PC-9 (cell line): ENCODE data around the gene MALRD1. TPM values are rescaled to one million over a fixed set of nuclear protein-coding genes. Genes with fewer than 3 reads are reported as not detected.

Source experiments
- BruUV-seq: library from RNA; stranded (reverse); fragments of 400-500 nt; replicated peaks from 2 replicates; lab custom pipeline; 2021; lab: Mats Ljungman, UMichigan
- CTCF ChIA-PET: fragments of 300-600 bp; sonication (Branson Sonifier 250); formaldehyde crosslinking; loops from one replicate; lab custom pipeline; 2022; ENCODE audit warnings: antibody characterized with exemption; lab: Charles Lee
- POLR2A ChIA-PET: fragments of 300-600 bp; sonication (Branson Sonifier 250); formaldehyde crosslinking; loops from one replicate; lab custom pipeline; 2022; ENCODE audit warnings: antibody characterized with exemption; ENCODE audit not compliant: unreplicated experiment; lab: Charles Lee
- DNase-seq, 2 experiments: peaks; one replicate each; pipeline versions ENCODE4 v3.0.0 to v3.0.0-alpha.2; 2015 to 2022; ENCODE audit warnings: mixed read lengths in 1 of 2
- H2AFZ ChIP-seq: fragments of 200-600 bp; sonication (generic); 2 replicates; pipeline ENCODE4 v1.8.1; 2017; ENCODE audit warnings: antibody characterized with exemption
- H3F3A ChIP-seq: fragments of 200-600 bp; sonication (generic); 2 replicates; pipeline ENCODE4 v1.8.1; 2017; ENCODE audit warnings: antibody characterized with exemption, mild to moderate bottlenecking, low read depth; ENCODE audit not compliant: insufficient read depth
- H3K27ac ChIP-seq: fragments of 200-600 bp; sonication (generic); 2 replicates; pipeline ENCODE4 v1.6.1; 2016; ENCODE audit warnings: mixed run types
- H3K27me3 ChIP-seq: fragments of 200-600 bp; sonication (generic); 2 replicates; pipeline ENCODE4 v1.6.1; 2016; ENCODE audit warnings: low read depth, mixed run types; ENCODE audit not compliant: insufficient read depth
- H3K36me3 ChIP-seq: fragments of 200-600 bp; sonication (generic); 2 replicates; pipeline ENCODE4 v1.6.1; 2016; ENCODE audit warnings: low read depth, mixed run types
- H3K4me1 ChIP-seq: fragments of 200-600 bp; sonication (generic); replicated peaks from 2 replicates; pipeline ENCODE4 v1.6.1; 2016; ENCODE audit warnings: mixed run types; ENCODE audit not compliant: insufficient read depth
- H3K4me2 ChIP-seq: fragments of 200-600 bp; sonication (generic); 2 replicates; pipeline ENCODE4 v1.6.1; 2017; ENCODE audit warnings: mixed run types
- H3K4me3 ChIP-seq: fragments of 200-600 bp; sonication (generic); 2 replicates; pipeline ENCODE4 v1.6.1; 2016; ENCODE audit warnings: mixed run types
- H3K79me2 ChIP-seq: fragments of 200-600 bp; sonication (generic); 2 replicates; pipeline ENCODE4 v1.6.1; 2017; ENCODE audit warnings: low read depth, mixed run types
- H3K9me2 ChIP-seq: fragments of 200-600 bp; sonication (generic); 2 replicates; pipeline ENCODE4 v1.8.1; 2017; ENCODE audit warnings: mild to moderate bottlenecking; ENCODE audit not compliant: insufficient read depth
- H3K9me3 ChIP-seq: fragments of 200-600 bp; sonication (generic); 2 replicates; pipeline ENCODE4 v1.8.1; 2016; ENCODE audit warnings: low read depth; ENCODE audit not compliant: insufficient read depth
- H4K20me1 ChIP-seq: fragments of 200-600 bp; sonication (generic); 2 replicates; pipeline ENCODE4 v1.8.1; 2017; ENCODE audit not compliant: insufficient read depth
- CTCF ChIP-seq: fragments of 200-600 bp; sonication (generic); conservative IDR thresholded peaks from 2 replicates; pipeline ENCODE4 v1.6.1; 2017; ENCODE audit warnings: mixed run types, antibody characterized with exemption, mild to moderate bottlenecking, moderate library complexity
- EZH2 ChIP-seq: fragments of 200-600 bp; sonication (generic); IDR thresholded peaks from 2 replicates; pipeline ENCODE4 v1.8.0; 2017; ENCODE audit warnings: antibody characterized with exemption, low read depth
- intact Hi-C: fragments of 100-400 bp; cut with micrococcal nuclease; formaldehyde crosslinking; loops from one replicate; pipeline ENCODE4 v1.10.0; 2022; ENCODE audit not compliant: unreplicated experiment
- total RNA-seq: library from RNA; stranded (reverse); gene quantifications from 2 replicates; pipeline ENCODE4 v1.2.3, GENCODE V29; 2021

Gene MALRD1
- total RNA-seq, 1 experiment from 2014 or later = not detected

- Histone ChIP-seq H3K9me2 (no peaks in the 10 kb centered on the region), H3K9me3 (no peaks in the 10 kb centered on the region), H3K4me2 (no peak overlapping the region), H3K79me2 (no peaks in the 10 kb centered on the region), H3F3A (no peaks in the 10 kb centered on the region), H3K36me3 (no peaks in the 10 kb centered on the region), H3K27me3 (no peaks in the 10 kb centered on the region), H3K4me3 (no peak overlapping the region), H3K27ac (no peak overlapping the region), H2AFZ (no peak overlapping the region), H3K4me1 (no peaks in the 10 kb centered on the region), H4K20me1 (no peaks in the 10 kb centered on the region)
- TF ChIP-seq EZH2 = no peak
- TF ChIP-seq CTCF = no peak
- intact Hi-C loops = no loop called here
- no TSS peak for BruUV-seq
- ChIA-PET CTCF (no interaction called here), POLR2A (no interaction called here)
- DNase-seq = no peak
These were observed 377.4 kb downstream of the MALRD1 start for GRCh38 chr10:19426034-19426433.

GRCh38 chr10:19431622-19432351 is 383.2 kb downstream of the MALRD1 start:
- TF ChIP-seq EZH2 (no peak), CTCF (no peak)
- no peaks in the 10 kb centered on the region for H3K9me2 ChIP-seq
- H3K9me3 ChIP-seq = no peaks in the 10 kb centered on the region
- no peak overlapping the region for H3K4me3 ChIP-seq
- BruUV-seq = no TSS peak
- H4K20me1 ChIP-seq = no peaks in the 10 kb centered on the region
- no peak overlapping the region for H2AFZ ChIP-seq
- CTCF ChIA-PET = no interaction called here
- H3F3A ChIP-seq = no peaks in the 10 kb centered on the region
- H3K27ac ChIP-seq = no peak overlapping the region
- POLR2A ChIA-PET = no interaction called here
- no peaks in the 10 kb centered on the region for H3K4me1 ChIP-seq
- DNase-seq = no peak
- no peaks in the 10 kb centered on the region for H3K27me3 ChIP-seq
- H3K36me3 ChIP-seq = no peaks in the 10 kb centered on the region
- intact Hi-C loops = no loop called here
- no peaks in the 10 kb centered on the region for H3K79me2 ChIP-seq
- no peak overlapping the region for H3K4me2 ChIP-seq

- TF ChIP-seq EZH2 (no peak), CTCF (no peak)
- no peaks in the 10 kb centered on the region for H3K27me3 ChIP-seq
- no peaks in the 10 kb centered on the region for H3K79me2 ChIP-seq
- H3K4me1 ChIP-seq = no peaks in the 10 kb centered on the region
- H3K27ac ChIP-seq = no peak overlapping the region
- H3K9me2 ChIP-seq = no peaks in the 10 kb centered on the region
- DNase-seq = no peak
- no peaks in the 10 kb centered on the region for H4K20me1 ChIP-seq
- no peak overlapping the region for H3K4me2 ChIP-seq
- intact Hi-C loops = no loop called here
- BruUV-seq = no TSS peak
- ChIA-PET CTCF (no interaction called here), POLR2A (no interaction called here)
- H3K4me3 ChIP-seq = no peak overlapping the region
- H3K36me3 ChIP-seq = no peaks in the 10 kb centered on the region
- H2AFZ ChIP-seq = no peak overlapping the region
- no peaks in the 10 kb centered on the region for H3F3A ChIP-seq
- H3K9me3 ChIP-seq = no peaks in the 10 kb centered on the region
These were observed 401.3 kb downstream of the MALRD1 start for GRCh38 chr10:19449860-19450259.
